Liver (tissue), 3 donors: Measurements from ENCODE around the gene GPC1.

Experiments
- CTCF ChIP-seq: fragments of 150-350 bp; IDR thresholded peaks from 2 replicates; pipeline ENCODE4 v1.5.1; 2017; ENCODE audit warnings: improper control_type of control experiment, low read depth, low read length; ENCODE audit not compliant: missing input control
- EGR1 ChIP-seq, 2 donors: IDR thresholded peaks; 2 replicates each; pipeline ENCODE4 v1.6.1; 2016 to 2018; ENCODE audit warnings: antibody characterized with exemption in 2 of 2, low read depth in 2 of 2
- FOXA1 ChIP-seq: IDR thresholded peaks from 2 replicates; pipeline ENCODE4 v1.6.1; 2016; ENCODE audit warnings: antibody characterized with exemption
- JUND ChIP-seq, 2 donors: IDR thresholded peaks; 2 replicates each; pipeline ENCODE4 v1.6.1; 2016; ENCODE audit warnings: antibody characterized with exemption in 2 of 2
- RAD21 ChIP-seq, 2 donors: IDR thresholded peaks; 2 replicates each; pipeline ENCODE4 v1.6.1; 2016; ENCODE audit warnings: antibody characterized with exemption in 2 of 2, mild to moderate bottlenecking in 2 of 2
- TAF1 ChIP-seq: conservative IDR thresholded peaks from 2 replicates; pipeline ENCODE4 v1.6.1; 2016; ENCODE audit warnings: antibody characterized with exemption, mild to moderate bottlenecking
- TF ChIP-seq, protein P1 (sequence below): IDR thresholded peaks from 2 replicates; pipeline ENCODE4 v1.6.1; 2016; ENCODE audit warnings: antibody characterized with exemption
- TF ChIP-seq, protein P2 (sequence below): IDR thresholded peaks from 2 replicates; pipeline ENCODE4 v1.6.1; 2016; ENCODE audit warnings: antibody characterized with exemption
- donor health status: healthy.
- donor health status: healthy.

DNA sequence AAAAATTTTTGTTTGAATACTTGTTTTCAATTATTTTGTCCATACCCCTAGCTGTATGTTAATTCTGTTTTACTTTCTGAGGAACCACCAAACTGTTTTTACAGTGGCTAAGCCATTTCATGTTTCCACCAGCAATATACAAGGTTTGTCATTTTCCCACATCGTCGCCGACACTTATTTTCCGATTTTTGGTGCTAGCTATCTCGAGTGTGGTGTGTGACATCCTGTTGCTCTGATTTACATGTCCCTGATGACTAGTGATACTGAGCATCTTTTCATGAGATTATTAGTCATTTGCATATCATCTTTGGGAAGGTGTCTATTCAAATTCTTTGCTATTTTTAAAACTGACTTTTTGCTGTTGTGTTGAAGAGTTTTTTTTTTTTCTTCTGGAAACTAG is 7.2 kb upstream of the GPC1 start:
- no peak for TF ChIP-seq CTCF
- TF ChIP-seq RAD21 (IDR thresholded peaks at IDR 0.05): no peak
- TF ChIP-seq TAF1: no peak
- no peak for TF ChIP-seq FOXA1
- no peak for TF ChIP-seq JUND (IDR thresholded peaks at IDR 0.05)
- TF ChIP-seq EGR1 (IDR thresholded peaks at IDR 0.05; ENCODE audit: low read depth in 2 of 2): no peak
- TF ChIP-seq, protein P1, sequence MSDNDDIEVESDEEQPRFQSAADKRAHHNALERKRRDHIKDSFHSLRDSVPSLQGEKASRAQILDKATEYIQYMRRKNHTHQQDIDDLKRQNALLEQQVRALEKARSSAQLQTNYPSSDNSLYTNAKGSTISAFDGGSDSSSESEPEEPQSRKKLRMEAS: no peak
- TF ChIP-seq, protein P2, sequence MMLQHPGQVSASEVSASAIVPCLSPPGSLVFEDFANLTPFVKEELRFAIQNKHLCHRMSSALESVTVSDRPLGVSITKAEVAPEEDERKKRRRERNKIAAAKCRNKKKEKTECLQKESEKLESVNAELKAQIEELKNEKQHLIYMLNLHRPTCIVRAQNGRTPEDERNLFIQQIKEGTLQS: no peak
